ENCODE data around the gene OVCA2. TPM values are rescaled to one million over a fixed set of nuclear protein-coding genes. Genes with fewer than 3 reads are reported as not detected.

The OVCA2 gene
- polyA plus RNA-seq, 1 of the 3 experiments (the other 2 are of a cell fraction) = 59.2 TPM

DNA sequence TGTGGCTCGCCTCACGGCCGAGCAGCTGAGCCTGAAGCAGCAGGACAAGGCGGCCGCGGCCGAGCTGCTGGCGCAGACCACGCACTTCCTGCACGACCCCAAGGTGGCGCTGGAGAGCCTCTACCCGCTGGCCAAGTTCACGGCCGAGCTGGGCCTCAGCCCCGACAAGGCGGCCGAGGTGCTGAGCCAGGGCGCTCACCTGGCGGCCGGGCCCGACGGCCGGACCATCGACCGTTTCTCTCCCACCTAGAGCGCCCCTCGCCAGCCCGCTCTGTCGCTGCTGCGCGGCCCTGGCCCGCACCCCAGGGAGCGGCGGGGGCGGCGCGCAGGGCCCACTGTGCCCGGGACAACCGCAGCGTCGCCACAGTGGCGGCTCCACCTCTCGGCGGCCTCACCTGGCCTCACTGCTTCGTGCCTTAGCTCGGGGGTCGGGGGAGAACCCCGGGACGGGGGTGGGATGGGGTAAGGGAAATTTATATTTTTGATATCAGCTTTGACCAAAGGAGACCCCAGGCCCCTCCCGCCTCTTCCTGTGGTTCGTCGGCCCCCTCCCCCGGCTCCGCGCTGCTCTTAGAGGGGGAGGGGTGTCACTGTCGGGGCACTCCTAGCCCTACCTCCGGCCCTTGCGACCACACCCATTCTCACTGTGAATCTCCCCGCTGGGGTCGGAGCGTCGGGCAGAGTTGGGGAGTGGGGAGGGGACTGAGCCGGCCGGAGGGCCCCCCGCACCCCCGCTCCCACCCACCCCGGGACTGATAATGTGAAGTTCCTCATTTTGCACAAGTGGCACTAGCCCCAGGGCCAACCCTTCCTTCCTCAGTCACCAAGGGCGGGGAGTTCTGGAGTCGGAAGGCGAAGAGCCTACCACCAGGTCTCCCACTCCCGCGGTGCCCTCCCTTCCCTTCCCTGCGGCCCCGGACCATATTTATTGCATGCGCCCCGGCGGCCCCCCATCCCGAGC lies 17.0 kb downstream of the OVCA2 start:
- H3K9ac ChIP-seq = no peak overlapping the region
- H3K36me3 ChIP-seq (replicated peaks in 1 of 2; ENCODE audit: control insufficient read depth in 1 of 2, insufficient read depth in 2 of 2, low read length in 1 of 2) = peaks cover 0 to 27% of the 10 kb centered on the region in 2 experiments
- 92% methylated on average over 39 of the region's 78 CpGs for WGBS (ENCODE audit: low lambda C conversion rate)
- H3K4me1 ChIP-seq (ENCODE audit: control insufficient read depth in 1 of 2, insufficient read depth in 2 of 2, low read depth in 1 of 2, low read length in 1 of 2) = peaks cover 13 to 22% of the 10 kb centered on the region in 2 experiments; a peak in 3 of 4 replicates
- H4K20me1 ChIP-seq (ENCODE audit: insufficient read depth) = no peaks in the 10 kb centered on the region
- no peak overlapping the region for H3K27ac ChIP-seq (ENCODE audit: low read depth in 2 of 2, low read length in 1 of 2)
- H3K9me3 ChIP-seq = no peaks in the 10 kb centered on the region
- H2AFZ ChIP-seq (ENCODE audit: low read depth) = no peak overlapping the region
- H3F3A ChIP-seq (replicated peaks; ENCODE audit: insufficient read depth) = peaks cover 12% of the 10 kb centered on the region
- DNase-seq = no peak
- TF ChIP-seq SMC3 (IDR thresholded peaks at IDR 0.05; ENCODE audit: low read depth, low read length) (peak; percentile 13; the same call in 1 of the 2 replicates), RAD21 (IDR thresholded peaks at IDR 0.05; ENCODE audit: low read length) (0 out of 2 replicates have a peak, but pooled peaks have one; percentile 15), MEF2A (IDR thresholded peaks at IDR 0.05; ENCODE audit: borderline replicate concordance, low read depth) (no peak)
- TF ChIP-seq, protein P1, sequence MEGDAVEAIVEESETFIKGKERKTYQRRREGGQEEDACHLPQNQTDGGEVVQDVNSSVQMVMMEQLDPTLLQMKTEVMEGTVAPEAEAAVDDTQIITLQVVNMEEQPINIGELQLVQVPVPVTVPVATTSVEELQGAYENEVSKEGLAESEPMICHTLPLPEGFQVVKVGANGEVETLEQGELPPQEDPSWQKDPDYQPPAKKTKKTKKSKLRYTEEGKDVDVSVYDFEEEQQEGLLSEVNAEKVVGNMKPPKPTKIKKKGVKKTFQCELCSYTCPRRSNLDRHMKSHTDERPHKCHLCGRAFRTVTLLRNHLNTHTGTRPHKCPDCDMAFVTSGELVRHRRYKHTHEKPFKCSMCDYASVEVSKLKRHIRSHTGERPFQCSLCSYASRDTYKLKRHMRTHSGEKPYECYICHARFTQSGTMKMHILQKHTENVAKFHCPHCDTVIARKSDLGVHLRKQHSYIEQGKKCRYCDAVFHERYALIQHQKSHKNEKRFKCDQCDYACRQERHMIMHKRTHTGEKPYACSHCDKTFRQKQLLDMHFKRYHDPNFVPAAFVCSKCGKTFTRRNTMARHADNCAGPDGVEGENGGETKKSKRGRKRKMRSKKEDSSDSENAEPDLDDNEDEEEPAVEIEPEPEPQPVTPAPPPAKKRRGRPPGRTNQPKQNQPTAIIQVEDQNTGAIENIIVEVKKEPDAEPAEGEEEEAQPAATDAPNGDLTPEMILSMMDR (IDR thresholded peaks at IDR 0.05) = peak; percentile 44
- ChIA-PET POLR2A (no interaction called here), CTCF (interaction anchor here (0.6 to 8.0 kb wide), 15 partner anchors 9 to 194 kb away, joined by 3 to 185 read pairs (median 4); no protein-coding TSS in a partner anchor)
- H3K27me3 ChIP-seq (ENCODE audit: insufficient read depth) = no peaks in the 10 kb centered on the region
- H3K79me2 ChIP-seq (ENCODE audit: insufficient read depth) = no peaks in the 10 kb centered on the region
- no peak overlapping the region; a peak in 1 of 4 replicates for H3K4me3 ChIP-seq (ENCODE audit: low read depth in 2 of 2, low read length in 1 of 2)
- H3K4me2 ChIP-seq = no peak overlapping the region
- H3K9me2 ChIP-seq = no peaks in the 10 kb centered on the region

DNA sequence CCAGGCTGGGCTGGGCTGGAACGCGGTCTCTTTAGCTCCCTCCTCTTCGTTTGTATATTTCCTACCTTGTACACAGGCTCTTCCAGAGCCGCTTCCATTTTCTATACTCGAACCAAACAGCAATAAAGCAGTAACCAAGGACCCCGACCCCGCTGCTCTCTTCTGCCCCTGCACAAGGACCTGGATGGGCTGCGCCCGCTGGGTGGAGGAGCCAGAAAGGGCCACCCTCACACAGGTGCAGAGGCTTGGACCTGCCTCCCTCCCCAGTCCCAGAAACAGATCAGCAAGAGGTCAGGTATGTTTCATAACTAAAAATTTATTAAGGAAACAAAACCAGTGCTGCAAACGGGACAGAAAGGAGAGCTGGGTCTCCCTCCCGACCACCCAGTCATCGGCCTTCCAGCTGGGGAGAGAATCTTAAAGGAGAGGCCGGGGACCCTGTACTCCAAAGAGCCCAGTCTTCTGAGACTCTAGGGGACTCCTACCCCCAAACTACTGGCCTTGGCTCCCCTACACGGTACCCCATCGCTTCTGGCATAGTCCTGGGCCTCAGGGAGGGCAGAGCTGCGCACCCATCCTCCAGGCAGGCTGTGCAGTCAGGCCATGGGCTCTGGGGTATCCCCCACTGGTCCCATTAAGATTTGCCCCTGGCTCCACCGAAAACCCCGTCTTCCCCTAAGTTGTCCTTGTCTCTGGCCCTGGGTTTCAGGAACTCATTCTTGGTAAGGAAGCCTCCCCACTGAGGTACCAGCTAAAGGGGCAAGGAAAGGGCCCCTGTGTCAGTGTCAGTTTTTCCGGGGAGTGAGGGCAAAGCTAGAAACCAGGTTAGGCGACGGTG lies 17.9 kb downstream of the OVCA2 start:
- H2AFZ ChIP-seq (ENCODE audit: low read depth) = no peak overlapping the region
- H3K36me3 ChIP-seq (replicated peaks in 1 of 2; ENCODE audit: control insufficient read depth in 1 of 2, insufficient read depth in 2 of 2, low read length in 1 of 2) = peaks cover 0 to 36% of the 10 kb centered on the region in 2 experiments
- H3K27ac ChIP-seq (ENCODE audit: low read depth in 2 of 2, low read length in 1 of 2) = no peak overlapping the region; a peak in 1 of 4 replicates
- no peaks in the 10 kb centered on the region for H4K20me1 ChIP-seq (ENCODE audit: insufficient read depth)
- no peaks in the 10 kb centered on the region for H3K27me3 ChIP-seq (ENCODE audit: insufficient read depth)
- ChIA-PET CTCF (interaction anchor here (0.9 to 8.0 kb wide), 7 partner anchors 13 to 193 kb away, joined by 3 to 185 read pairs (median 6); no protein-coding TSS in a partner anchor), POLR2A (no interaction called here)
- no peak overlapping the region for H3K4me3 ChIP-seq (ENCODE audit: low read depth in 2 of 2, low read length in 1 of 2)
- no peak for DNase-seq
- peaks cover 5% of the 10 kb centered on the region for H3F3A ChIP-seq (replicated peaks; ENCODE audit: insufficient read depth)
- H3K9ac ChIP-seq = no peak overlapping the region
- peaks cover 13 to 18% of the 10 kb centered on the region in 2 experiments; a peak in 3 of 4 replicates for H3K4me1 ChIP-seq (ENCODE audit: control insufficient read depth in 1 of 2, insufficient read depth in 2 of 2, low read depth in 1 of 2, low read length in 1 of 2)
- WGBS (ENCODE audit: low lambda C conversion rate) = 89% methylated on average over 19 of the region's 21 CpGs
- no peaks in the 10 kb centered on the region for H3K79me2 ChIP-seq (ENCODE audit: insufficient read depth)
- H3K4me2 ChIP-seq = no peak overlapping the region
- H3K9me3 ChIP-seq = no peaks in the 10 kb centered on the region
- no peaks in the 10 kb centered on the region for H3K9me2 ChIP-seq
- TF ChIP-seq, protein P2, sequence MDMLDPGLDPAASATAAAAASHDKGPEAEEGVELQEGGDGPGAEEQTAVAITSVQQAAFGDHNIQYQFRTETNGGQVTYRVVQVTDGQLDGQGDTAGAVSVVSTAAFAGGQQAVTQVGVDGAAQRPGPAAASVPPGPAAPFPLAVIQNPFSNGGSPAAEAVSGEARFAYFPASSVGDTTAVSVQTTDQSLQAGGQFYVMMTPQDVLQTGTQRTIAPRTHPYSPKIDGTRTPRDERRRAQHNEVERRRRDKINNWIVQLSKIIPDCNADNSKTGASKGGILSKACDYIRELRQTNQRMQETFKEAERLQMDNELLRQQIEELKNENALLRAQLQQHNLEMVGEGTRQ (IDR thresholded peaks at IDR 0.05; ENCODE audit: borderline replicate concordance, low read depth, low read length) = no peak
- TF ChIP-seq RXRA (IDR thresholded peaks at IDR 0.05; ENCODE audit: borderline replicate concordance, low read depth) = no peak
- TF ChIP-seq SIN3A (IDR thresholded peaks at IDR 0.05; ENCODE audit: borderline replicate concordance, low read depth, low read length) = no peak
- TF ChIP-seq POLR2AphosphoS5 (IDR thresholded peaks at IDR 0.05; ENCODE audit: low read depth, low read length) = no peak
- TF ChIP-seq, protein P3, sequence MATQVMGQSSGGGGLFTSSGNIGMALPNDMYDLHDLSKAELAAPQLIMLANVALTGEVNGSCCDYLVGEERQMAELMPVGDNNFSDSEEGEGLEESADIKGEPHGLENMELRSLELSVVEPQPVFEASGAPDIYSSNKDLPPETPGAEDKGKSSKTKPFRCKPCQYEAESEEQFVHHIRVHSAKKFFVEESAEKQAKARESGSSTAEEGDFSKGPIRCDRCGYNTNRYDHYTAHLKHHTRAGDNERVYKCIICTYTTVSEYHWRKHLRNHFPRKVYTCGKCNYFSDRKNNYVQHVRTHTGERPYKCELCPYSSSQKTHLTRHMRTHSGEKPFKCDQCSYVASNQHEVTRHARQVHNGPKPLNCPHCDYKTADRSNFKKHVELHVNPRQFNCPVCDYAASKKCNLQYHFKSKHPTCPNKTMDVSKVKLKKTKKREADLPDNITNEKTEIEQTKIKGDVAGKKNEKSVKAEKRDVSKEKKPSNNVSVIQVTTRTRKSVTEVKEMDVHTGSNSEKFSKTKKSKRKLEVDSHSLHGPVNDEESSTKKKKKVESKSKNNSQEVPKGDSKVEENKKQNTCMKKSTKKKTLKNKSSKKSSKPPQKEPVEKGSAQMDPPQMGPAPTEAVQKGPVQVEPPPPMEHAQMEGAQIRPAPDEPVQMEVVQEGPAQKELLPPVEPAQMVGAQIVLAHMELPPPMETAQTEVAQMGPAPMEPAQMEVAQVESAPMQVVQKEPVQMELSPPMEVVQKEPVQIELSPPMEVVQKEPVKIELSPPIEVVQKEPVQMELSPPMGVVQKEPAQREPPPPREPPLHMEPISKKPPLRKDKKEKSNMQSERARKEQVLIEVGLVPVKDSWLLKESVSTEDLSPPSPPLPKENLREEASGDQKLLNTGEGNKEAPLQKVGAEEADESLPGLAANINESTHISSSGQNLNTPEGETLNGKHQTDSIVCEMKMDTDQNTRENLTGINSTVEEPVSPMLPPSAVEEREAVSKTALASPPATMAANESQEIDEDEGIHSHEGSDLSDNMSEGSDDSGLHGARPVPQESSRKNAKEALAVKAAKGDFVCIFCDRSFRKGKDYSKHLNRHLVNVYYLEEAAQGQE (IDR thresholded peaks at IDR 0.05; ENCODE audit: low read depth, low read length) = no peak
- no peak for TF ChIP-seq EZH2phosphoT487 (IDR thresholded peaks at IDR 0.05; ENCODE audit: borderline replicate concordance, low read depth)
- no peak for TF ChIP-seq FOXJ3 (CRISPR knock-in tag; IDR thresholded peaks at IDR 0.05)
- TF ChIP-seq MXI1 (IDR thresholded peaks at IDR 0.05; ENCODE audit: low read depth, low read length) = no peak
- TF ChIP-seq NRF1 (IDR thresholded peaks at IDR 0.05; ENCODE audit: low read depth, low read length) = no peak
- TF ChIP-seq TAF1 (IDR thresholded peaks at IDR 0.05; ENCODE audit: borderline replicate concordance, low read depth, low read length) = no peak

Measured in SK-N-SH (cell line).